Coronary artery (tissue), 2 donors: ENCODE data around the gene PLS3.

Source experiments
- DNase-seq: peaks from one replicate; pipeline ENCODE4 v3.0.0-alpha.2; 2017; ENCODE audit warnings: low spot score
- H3K27ac ChIP-seq, 2 donors: fragments of 200-600 bp; sonication (generic); one replicate each; pipeline ENCODE4 v1.5.1; 2016 to 2019
- H3K4me3 ChIP-seq: fragments of 200-600 bp; sonication (generic); 2 replicates; pipeline ENCODE4 v1.5.1; 2016; ENCODE audit warnings: mild to moderate bottlenecking, moderate library complexity
- TF ChIP-seq, protein P1 (sequence below): fragments of 200-600 bp; sonication (generic); IDR thresholded peaks from one replicate; pipeline ENCODE4 v1.5.1; 2019; ENCODE audit warnings: antibody characterized with exemption

PLS3 gene

DNA sequence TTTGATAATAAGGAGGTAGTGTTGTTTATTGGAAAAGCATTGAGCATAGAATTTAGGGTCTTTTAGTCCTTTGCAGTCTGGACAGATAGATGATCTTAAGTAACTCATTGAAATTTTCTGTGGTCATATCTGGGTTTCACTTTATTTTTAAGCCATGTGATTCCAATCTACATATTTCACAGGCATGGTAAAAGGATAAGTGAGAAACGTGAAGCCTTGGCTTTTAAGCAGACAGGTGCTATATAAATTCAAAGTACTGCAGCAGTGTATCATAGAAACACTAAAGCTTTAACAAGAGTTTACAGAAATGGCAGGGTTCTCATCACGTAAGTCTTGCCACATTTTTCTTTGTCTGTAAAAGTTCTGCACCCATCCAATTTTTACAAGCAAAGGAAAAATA, 4.9 kb downstream of the PLS3 start:
- no peak for DNase-seq

DNA sequence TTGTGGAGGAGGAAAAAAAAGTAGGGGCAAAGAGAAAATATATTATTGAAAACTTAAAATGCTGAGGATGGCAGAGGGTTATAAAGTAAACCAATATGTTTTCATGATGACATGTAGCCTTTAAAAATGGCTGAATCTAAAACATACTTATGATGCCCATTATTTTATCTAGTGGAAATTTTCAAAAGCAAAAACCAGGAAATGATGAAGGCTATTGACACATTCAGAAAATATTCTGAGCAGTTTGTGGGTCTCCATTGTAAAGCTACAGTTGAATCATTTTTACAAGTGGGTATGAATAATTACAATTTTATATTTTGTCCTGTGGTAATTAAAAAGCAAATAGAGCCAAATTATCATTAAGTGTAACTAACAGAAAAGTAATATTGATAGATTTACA, 10.7 kb downstream of the PLS3 start:
- peak overlapping the region; percentile 54 to 67 for H3K27ac ChIP-seq
- no peak for DNase-seq
- no peak overlapping the region for H3K4me3 ChIP-seq
- TF ChIP-seq, protein P1, sequence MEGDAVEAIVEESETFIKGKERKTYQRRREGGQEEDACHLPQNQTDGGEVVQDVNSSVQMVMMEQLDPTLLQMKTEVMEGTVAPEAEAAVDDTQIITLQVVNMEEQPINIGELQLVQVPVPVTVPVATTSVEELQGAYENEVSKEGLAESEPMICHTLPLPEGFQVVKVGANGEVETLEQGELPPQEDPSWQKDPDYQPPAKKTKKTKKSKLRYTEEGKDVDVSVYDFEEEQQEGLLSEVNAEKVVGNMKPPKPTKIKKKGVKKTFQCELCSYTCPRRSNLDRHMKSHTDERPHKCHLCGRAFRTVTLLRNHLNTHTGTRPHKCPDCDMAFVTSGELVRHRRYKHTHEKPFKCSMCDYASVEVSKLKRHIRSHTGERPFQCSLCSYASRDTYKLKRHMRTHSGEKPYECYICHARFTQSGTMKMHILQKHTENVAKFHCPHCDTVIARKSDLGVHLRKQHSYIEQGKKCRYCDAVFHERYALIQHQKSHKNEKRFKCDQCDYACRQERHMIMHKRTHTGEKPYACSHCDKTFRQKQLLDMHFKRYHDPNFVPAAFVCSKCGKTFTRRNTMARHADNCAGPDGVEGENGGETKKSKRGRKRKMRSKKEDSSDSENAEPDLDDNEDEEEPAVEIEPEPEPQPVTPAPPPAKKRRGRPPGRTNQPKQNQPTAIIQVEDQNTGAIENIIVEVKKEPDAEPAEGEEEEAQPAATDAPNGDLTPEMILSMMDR, result no peak

More for the DNA sequence above, 4.9 kb downstream of the PLS3 start:
- Histone ChIP-seq H3K27ac (peak overlapping the region; percentile 50 to 95), H3K4me3 (peak overlapping the region; percentile 84)
- TF ChIP-seq, protein P1, result no peak

DNA sequence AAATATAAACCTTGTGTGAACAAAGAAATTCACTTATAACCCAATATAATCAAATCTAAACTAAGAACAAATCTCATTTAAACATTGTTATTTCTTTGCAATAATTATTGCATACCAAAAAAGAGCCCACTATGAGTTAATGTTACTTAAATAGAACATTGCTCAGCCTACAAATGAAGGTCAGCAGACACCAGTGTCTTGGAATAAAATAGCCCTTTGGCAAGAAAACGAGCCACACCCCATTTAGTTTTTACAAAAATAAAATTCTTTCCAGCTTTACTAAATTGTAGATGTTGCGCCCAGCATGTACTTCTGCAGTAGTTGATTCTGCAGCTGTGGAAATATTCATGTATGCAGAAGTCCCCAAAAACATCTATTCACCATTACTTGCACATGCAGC, 12.2 kb downstream of the PLS3 start:
- peak overlapping the region; percentile 6 for H3K4me3 ChIP-seq
- no peak for DNase-seq
- peak overlapping the region; percentile 67 for H3K27ac ChIP-seq
- TF ChIP-seq, protein P1, result no peak

DNA sequence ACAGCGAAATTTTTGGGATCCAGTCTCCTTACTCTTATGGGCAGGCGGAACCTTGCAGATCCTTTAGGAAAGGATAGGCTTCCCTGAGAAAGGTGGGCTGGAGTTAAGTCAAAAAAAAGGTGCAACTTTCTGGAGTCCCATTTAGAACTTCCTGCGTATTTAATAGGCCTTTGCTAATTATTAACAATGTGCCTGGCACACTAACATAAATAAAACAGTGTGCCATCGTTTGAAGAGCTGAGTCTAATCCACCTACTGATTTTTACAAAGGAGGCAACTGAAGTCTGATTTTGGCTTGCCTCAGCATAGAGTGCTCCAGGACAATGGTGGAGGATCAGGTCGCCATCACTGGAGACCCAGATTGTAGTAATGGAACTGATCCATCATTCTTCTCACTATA, 15.7 kb downstream of the PLS3 start:
- TF ChIP-seq, protein P1, result no peak
- Histone ChIP-seq H3K27ac (peak overlapping the region; percentile 45 to 62), H3K4me3 (no peak overlapping the region)
- DNase-seq, result no peak

DNA sequence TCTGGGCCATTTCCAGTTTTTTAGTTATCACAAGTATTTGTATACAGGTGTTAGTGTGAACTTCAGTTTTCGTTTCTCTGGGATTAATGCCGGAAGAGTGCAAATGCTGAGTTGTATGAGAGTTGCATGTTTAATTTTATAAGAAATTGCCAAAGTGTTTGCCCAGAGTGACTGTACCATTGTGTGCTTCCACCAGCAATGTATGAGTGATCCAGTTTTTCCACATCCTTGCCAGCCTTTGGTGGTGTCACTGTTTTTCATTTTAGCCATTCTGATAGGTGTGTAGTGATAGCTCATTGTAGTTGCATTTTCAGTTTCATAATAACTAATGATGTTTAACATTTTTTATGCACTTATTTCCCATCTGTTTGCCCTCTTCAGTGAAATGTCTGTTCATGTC, 18.4 kb downstream of the PLS3 start:
- TF ChIP-seq, protein P1, result no peak
- Histone ChIP-seq H3K27ac (peak overlapping the region in 1 of 2 donors; percentile 45), H3K4me3 (no peak overlapping the region)
- DNase-seq, result no peak

DNA sequence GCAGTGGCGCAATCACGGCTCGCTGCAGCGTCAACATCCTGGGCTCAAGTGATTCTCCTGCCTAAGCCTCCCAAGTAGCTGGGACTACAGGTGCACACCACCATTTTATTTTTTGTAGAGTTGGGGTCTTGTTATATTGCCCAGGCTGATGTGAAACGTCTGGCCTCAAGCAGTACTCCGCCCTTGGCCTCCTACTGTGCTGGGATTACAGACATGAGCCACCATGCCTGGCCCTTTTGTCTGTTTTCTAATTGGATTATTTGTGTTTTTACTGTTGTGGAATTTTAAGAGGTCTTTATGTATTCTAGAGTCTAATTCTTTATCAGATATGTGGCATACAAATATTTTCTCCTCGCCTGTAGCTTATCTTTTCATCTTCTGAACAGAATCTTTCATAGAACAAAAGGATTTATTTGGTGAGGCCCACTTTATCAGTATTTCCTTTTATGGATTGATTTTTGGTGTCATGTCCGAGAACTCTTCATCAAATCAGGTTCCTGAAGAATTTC, 18.9 kb downstream of the PLS3 start:
- TF ChIP-seq, protein P1, result no peak
- Histone ChIP-seq H3K27ac (peak overlapping the region in 1 of 2 donors; percentile 45), H3K4me3 (no peak overlapping the region)
- no peak for DNase-seq

DNA sequence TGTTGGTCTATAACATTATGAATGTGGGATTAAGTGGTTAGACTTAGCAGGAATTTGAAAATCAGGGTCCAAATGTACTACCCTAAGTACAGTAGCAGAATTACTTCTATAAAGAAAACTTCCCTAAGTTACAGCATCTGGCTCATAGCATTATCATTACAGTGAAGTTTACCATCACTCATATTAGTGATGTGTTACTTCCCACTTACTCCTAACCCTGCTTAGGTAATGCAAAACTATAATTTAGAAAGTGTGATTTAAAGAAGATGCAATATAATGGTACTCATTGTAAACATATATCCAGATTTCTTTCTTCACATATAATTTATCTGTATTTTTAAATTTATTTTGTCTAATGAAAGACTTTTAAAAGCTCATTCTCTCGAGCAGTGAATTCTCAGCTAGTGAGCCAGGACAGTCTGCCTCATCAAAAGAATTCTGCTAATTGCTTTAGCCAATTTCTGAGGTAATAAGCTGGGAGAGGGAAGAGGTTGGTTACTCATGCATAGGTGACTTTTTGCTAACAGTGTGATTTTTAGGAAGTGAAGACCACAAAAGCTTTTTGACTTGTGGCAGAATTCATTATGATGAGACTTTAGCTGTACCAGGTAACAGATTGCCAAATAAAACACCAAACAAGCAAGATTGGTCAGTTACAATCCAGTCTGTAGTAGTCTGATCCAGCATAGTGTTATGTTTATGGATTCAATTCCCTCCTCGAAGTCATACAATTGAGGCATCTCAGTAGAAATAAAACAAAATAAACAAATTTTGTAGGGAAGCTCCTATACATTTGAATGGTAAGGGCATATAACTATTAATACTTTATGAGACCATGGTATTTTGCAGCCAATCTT, 21.0 kb downstream of the PLS3 start:
- TF ChIP-seq, protein P1, result no peak
- no peak for DNase-seq
- Histone ChIP-seq H3K27ac (peak overlapping the region; percentile 57 to 78), H3K4me3 (peak overlapping the region; percentile 31)
